SIG-M5 treated with dmso at 0.1 percent for 504 hours (cell line): ENCODE results near the gene ELF2.
"Not testable (repeated sequence)": the region's sequence is repeated elsewhere in the genome, so short reads cannot be mapped to it uniquely, and the experiment has no call there.

Experiments used
- DNase-seq: peaks from one replicate; lab custom pipeline; 2025; ENCODE audit not compliant: unreplicated experiment; lab: John Stamatoyannopoulos, UW

The ELF2 gene

GRCh38 chr4:139024686-139025085, 152.3 kb downstream of the ELF2 start:
- no peak for DNase-seq

DNA sequence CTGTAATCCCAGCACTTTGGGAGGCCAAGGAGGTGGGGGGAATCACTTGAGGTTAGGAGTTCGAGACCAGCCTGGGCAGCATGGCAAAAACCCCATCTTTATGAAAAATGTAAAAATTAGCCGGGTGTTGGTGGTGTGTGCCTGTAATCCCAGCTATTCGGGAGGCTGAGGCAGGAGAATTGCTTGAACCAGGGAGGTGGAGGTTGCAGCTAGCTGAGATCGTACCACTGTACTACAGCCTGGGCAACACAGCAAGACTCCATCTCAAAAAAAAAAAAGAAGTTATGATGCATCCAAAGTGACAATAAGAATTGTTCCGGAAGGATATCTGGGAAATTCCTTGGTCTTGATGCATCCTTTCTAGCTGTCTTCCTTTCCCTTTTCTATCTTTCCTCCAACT, 154.2 kb downstream of the ELF2 start:
- no peak for DNase-seq

DNA sequence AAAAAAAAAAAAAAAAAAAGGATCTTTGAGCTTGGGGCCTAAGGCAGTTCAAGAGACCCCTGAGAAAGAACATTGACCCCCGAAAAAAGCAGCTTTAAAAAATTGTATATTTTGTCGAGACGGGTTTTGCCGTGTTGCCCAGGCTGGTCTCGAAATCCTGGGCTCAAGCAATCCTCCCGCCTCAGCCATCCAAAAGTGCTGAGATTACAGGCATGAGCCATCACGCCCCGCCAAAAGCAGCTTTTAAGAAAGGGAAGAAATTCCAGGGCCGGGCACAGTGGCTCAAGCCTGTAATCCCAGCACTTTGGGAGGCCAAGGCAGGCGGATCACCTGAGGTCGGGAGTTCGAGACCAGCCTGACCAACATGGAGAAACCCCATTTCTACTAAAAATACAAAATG, 155.9 kb downstream of the ELF2 start:
- not testable (repeated sequence) for DNase-seq

- DNase-seq: no peak
Measured at GRCh38 chr4:139020384-139020783, 156.6 kb downstream of the ELF2 start.

DNA sequence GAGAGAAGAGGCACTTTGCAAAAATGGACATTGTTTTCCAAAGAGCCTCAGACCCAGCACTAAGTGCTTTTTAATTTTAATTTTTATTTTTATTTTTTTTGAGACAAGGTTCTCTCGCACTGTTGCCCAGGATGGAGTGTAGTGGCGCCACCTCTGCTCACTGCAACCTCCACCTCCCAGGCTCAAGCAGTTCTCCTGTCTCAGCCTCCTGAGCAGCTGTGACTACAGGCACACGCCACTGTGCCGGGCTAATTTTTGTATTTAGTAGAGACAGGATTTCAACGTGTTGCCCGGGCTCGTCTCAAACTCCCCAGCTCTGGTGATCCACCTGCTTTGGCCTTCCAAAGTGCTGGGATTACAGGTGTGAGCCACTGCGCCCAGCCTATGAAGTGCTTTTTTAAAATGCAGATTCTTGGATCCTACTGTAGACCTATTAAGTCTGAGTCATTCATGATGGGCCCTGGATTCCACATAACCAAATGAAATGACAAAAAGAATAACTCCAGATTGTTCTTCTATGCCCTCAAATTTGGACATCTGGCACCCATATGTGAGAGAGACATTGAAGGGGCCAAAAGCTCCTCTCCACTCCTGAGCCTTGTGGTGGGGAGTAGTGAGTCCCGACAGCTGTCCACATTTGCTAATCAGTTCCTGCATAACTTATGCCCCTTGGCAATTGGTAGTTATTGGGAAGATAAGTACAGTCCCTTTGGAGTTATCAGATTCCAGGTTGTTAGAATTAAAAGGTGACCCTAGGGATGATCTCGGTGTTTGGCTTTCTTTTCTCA, 157.9 kb downstream of the ELF2 start:
- DNase-seq: no peak

GRCh38 chr4:139018501-139018900, 158.5 kb downstream of the ELF2 start:
- no peak for DNase-seq

- peak; percentile 41 for DNase-seq
Measured at GRCh38 chr4:139017861-139018260, 159.2 kb downstream of the ELF2 start.

GRCh38 chr4:139015948-139016471, 161.0 kb downstream of the ELF2 start:
- peak; percentile 45 for DNase-seq

DNA sequence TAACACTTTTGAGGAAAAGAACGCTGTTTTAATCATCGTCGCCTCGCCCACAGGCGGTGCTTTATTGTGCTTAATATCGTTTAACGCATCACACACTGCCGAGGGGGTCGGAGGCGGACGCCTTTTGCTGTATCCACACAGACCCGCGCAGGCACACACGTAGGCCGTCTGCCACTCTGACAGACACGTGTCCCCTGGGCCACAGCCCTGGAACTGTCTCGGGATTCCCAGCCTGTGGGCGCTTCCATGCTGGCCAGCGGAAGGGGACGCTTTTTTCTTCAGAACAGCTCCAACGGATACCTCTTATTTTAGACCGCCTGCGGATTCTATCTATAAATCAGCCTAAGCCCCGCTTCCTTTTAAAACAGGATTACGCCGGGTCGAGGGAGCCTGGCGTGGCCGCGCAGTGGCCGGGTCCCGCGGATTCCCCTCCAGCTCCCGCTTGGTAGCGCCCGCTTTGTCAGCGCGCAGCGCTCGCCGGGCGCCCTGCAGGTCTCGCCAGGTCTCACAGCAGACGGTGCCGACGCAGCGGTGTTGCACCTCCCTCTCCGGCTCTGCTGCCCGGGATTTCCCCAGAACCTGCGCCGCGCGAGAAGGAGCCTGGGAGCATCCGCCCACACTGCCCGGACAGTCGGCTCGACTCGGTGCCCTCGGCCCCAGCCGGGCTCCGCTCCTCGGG, 161.6 kb downstream of the ELF2 start, which contains the start of gene NOCT:
TSS of gene NOCT (plus strand) at position 513 of the 679 bp plus-strand sequence. CDS start 201 bp downstream, outside the sequence.
- DNase-seq: peak; percentile 87

- DNase-seq: peak; percentile 57
Measured at GRCh38 chr4:139014371-139015268, 162.4 kb downstream of the ELF2 start.

DNA sequence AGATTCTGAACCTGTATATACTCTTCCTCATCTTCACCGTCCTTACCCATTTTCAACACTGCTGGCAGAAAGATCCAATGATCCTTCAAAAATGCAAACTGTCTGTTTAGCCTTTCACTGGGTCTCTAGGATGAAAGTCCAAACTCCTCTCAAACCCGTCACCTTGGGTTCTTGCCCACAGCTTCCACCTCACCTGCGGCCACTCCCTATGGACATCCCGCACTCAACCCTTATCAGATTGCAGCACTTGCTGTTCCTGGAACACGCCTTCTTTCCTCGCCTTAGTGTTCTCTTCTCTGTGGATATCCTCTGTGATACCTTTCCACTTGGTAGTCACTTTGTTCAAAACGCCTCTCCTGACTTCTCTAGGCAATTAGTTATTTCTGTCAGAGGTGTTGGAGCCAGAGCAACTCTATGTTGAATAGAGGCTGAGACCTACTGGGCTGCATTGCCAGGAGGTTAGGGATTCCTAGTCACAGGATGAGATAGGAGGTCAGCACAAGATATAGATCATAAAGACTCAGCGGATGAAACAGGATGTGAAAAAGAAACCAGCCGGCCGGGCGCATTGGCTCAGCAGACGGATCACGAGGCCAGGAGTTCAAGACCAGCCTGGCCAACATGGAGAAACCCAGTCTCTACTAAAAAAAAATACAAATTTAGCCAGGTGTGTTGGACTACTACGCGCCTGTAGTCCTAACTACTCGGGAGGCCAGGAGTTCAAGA, 165.6 kb downstream of the ELF2 start:
- DNase-seq: no peak

DNA sequence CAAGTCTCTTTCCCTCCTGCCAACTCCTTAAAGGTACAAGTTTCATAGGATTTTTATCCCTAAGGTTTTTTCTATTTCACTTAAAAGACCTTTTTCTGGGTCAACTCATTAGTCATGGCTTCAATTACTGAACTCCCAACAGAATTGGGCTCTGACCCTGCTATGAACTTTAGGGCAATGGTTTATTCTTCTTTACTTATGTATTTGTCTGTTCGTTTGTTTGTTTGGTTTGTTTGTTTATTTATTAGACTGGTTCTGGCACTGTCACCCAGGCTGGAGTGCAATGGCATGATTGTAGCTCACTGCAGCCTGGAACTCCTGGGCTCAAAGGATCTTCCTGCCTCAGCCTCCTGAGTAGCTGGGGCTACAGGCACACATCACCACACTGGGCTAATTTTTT, 167.3 kb downstream of the ELF2 start:
- DNase-seq: no peak

DNA sequence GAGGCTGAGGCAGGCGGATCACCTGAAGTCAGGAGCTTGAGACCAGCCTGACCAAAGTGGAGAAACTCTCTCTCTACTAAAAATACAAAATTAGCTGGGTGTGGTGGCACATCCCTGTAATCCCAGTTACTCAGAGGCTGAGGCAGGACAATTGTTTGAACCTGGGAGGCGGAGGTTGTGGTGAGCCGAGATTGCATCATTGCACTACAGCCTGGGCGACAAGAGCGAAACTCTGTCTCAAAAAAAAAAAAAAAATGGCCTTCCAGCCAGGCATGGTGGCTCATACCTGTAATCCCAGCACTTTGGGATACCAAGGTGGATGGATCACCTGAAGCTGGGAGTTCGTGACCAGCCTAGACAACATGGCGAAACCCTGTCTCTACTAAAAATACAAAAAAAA, 168.7 kb downstream of the ELF2 start:
- not testable (repeated sequence) for DNase-seq

DNA sequence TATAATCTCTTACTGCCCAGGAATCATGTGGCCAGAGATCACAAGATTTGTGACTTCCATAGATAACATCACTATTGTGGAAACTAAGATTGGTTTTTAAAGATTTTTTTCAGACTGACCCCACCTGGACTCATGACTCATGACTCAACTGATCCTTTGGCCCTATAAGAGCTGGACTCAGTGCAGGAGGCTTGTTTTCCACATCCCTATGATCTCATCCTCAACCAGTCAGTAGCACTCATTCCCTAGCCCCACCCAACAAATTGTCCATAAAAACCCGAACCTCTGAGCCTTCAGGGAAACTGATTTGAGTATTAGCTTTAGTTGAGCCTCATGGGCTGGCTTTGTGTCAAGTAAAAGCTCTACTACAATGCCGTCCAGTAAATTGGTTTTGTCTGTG, 169.4 kb downstream of the ELF2 start:
- DNase-seq: no peak
